GM23248 (cell line): ENCODE measurements around the gene POMC. TPM values are rescaled to one million over a fixed set of nuclear protein-coding genes. Genes with fewer than 3 reads are reported as not detected.

Experiments used
- DNase-seq: peaks from one replicate; pipeline ENCODE4 v3.0.0-alpha.2; 2015
- H2AFZ ChIP-seq: fragments of 200-600 bp; sonication (generic); 2 replicates; pipeline ENCODE4 v1.6.1; 2016; ENCODE audit warnings: antibody characterized with exemption
- H3F3A ChIP-seq: fragments of 200-600 bp; sonication (generic); 2 replicates; pipeline ENCODE4 v1.6.1; 2016; ENCODE audit warnings: mild to moderate bottlenecking, antibody characterized with exemption, mixed run types; ENCODE audit not compliant: insufficient read depth
- H3K27ac ChIP-seq: fragments of 200-600 bp; sonication (generic); 2 replicates; pipeline ENCODE4 v1.5.1; 2016; ENCODE audit warnings: mild to moderate bottlenecking
- H3K27me3 ChIP-seq: fragments of 200-600 bp; sonication (generic); replicated peaks from 2 replicates; pipeline ENCODE4 v1.6.1; 2016; ENCODE audit warnings: mild to moderate bottlenecking; ENCODE audit not compliant: insufficient read depth
- H3K36me3 ChIP-seq: fragments of 200-600 bp; sonication (generic); 2 replicates; pipeline ENCODE4 v1.6.1; 2016; ENCODE audit warnings: low read depth, mild to moderate bottlenecking
- H3K4me1 ChIP-seq: fragments of 200-600 bp; sonication (generic); 2 replicates; pipeline ENCODE4 v1.6.1; 2016; ENCODE audit warnings: mild to moderate bottlenecking; ENCODE audit not compliant: insufficient read depth
- H3K4me2 ChIP-seq: fragments of 200-600 bp; sonication (generic); one replicate; pipeline ENCODE4 v1.6.1; 2016; ENCODE audit warnings: mild to moderate bottlenecking; ENCODE audit not compliant: unreplicated experiment
- H3K4me3 ChIP-seq: fragments of 200-600 bp; sonication (generic); 2 replicates; pipeline ENCODE4 v1.5.1; 2016; ENCODE audit warnings: mild to moderate bottlenecking
- H3K79me2 ChIP-seq: fragments of 200-600 bp; sonication (generic); 2 replicates; pipeline ENCODE4 v1.6.1; 2016; ENCODE audit warnings: mild to moderate bottlenecking; ENCODE audit not compliant: insufficient read depth
- H3K9ac ChIP-seq: fragments of 200-600 bp; sonication (generic); 2 replicates; pipeline ENCODE4 v1.6.1; 2016; ENCODE audit warnings: mild to moderate bottlenecking
- H3K9me2 ChIP-seq: fragments of 200-600 bp; sonication (generic); 2 replicates; pipeline ENCODE4 v1.6.1; 2016; ENCODE audit warnings: mixed run types, mild to moderate bottlenecking, moderate library complexity; ENCODE audit not compliant: insufficient read depth
- H3K9me3 ChIP-seq: fragments of 200-600 bp; sonication (generic); one replicate; pipeline ENCODE4 v1.6.1; 2017; ENCODE audit warnings: low read depth
- H4K20me1 ChIP-seq: fragments of 200-600 bp; sonication (generic); 2 replicates; pipeline ENCODE4 v1.6.0; 2016; ENCODE audit not compliant: insufficient read depth
- EZH2 ChIP-seq: fragments of 200-600 bp; sonication (generic); IDR thresholded peaks from 2 replicates; pipeline ENCODE4 v1.6.1; 2018; ENCODE audit warnings: antibody characterized with exemption, mild to moderate bottlenecking; ENCODE audit not compliant: insufficient read depth, poor library complexity, severe bottlenecking
- EZH2phosphoT487 ChIP-seq: fragments of 200-600 bp; sonication (generic); IDR thresholded peaks from 2 replicates; pipeline ENCODE4 v1.6.1; 2018; ENCODE audit warnings: antibody characterized with exemption, moderate library complexity, mild to moderate bottlenecking, low read depth; ENCODE audit not compliant: insufficient read depth
- WGBS, 2 experiments: methylation state at CpG; one replicate each; pipeline ENCODE4 v1.1.6; 2015 to 2017; ENCODE audit warnings: low lambda C conversion rate in 2 of 2, low coverage in 1 of 2; ENCODE audit errors: missing lambda C conversion rate in 2 of 2; 5-methylcytosine and 5-hydroxymethylcytosine counted together
- in situ Hi-C: fragments of 300-500 bp; cut with MboI; formaldehyde crosslinking; loops from 2 replicates; pipeline ENCODE4 v1.15.0; 2020
- polyA plus RNA-seq: library from polyadenylated mRNA; unstranded; fragments of >200 nt; fragmentation: Nextera tagmentation; extraction: Ambion mirVana; gene quantifications from 2 replicates; pipeline ENCODE4 v1.2.1, GENCODE V29; 2016
- total RNA-seq: library from RNA; depleted of rRNA; stranded (reverse); fragments of >200 nt; shearing (Covaris generic); gene quantifications from 2 replicates; pipeline ENCODE4 v1.2.3, GENCODE V29; 2014

Gene POMC
- total and polyA plus RNA-seq, 2 experiments from 2014 or later = 2.5 to 3.6 TPM

- 86 to 93% methylated on average over 4 to 7 of the region's 7 CpGs for WGBS, 2 experiments
- no peak for TF ChIP-seq EZH2phosphoT487
- no peak for TF ChIP-seq EZH2
- H3F3A ChIP-seq = no peaks in the 10 kb centered on the region
- DNase-seq = no peak
- H3K4me3 ChIP-seq = no peak overlapping the region
- H3K27ac ChIP-seq = no peak overlapping the region
- in situ Hi-C loops = no loop called here
- H3K9me3 ChIP-seq = no peaks in the 10 kb centered on the region
- no peaks in the 10 kb centered on the region for H3K4me1 ChIP-seq
- no peaks in the 10 kb centered on the region; the same call in 1 of the 2 replicates for H3K27me3 ChIP-seq
- no peak overlapping the region for H3K9ac ChIP-seq
- H2AFZ ChIP-seq = no peak overlapping the region
- H4K20me1 ChIP-seq = no peaks in the 10 kb centered on the region
- H3K79me2 ChIP-seq = no peaks in the 10 kb centered on the region
- no peak overlapping the region for H3K4me2 ChIP-seq
- no peaks in the 10 kb centered on the region for H3K36me3 ChIP-seq
- H3K9me2 ChIP-seq = no peaks in the 10 kb centered on the region
Observed at GRCh38 chr2:25201794-25202193, 33.4 kb upstream of the POMC start.

- H4K20me1 ChIP-seq = no peaks in the 10 kb centered on the region
- H3K9me2 ChIP-seq = no peaks in the 10 kb centered on the region
- H3K4me3 ChIP-seq = no peak overlapping the region
- no peak overlapping the region for H3K27ac ChIP-seq
- no peak overlapping the region for H3K4me2 ChIP-seq
- H3K9ac ChIP-seq = no peak overlapping the region
- DNase-seq = peak; percentile 35
- 82 to 86% methylated on average over 6 of the region's 6 CpGs for WGBS, 2 experiments
- no peaks in the 10 kb centered on the region for H3F3A ChIP-seq
- H3K4me1 ChIP-seq = no peaks in the 10 kb centered on the region
- H3K9me3 ChIP-seq = no peaks in the 10 kb centered on the region
- no peaks in the 10 kb centered on the region for H3K36me3 ChIP-seq
- no peaks in the 10 kb centered on the region; the same call in 1 of the 2 replicates for H3K27me3 ChIP-seq
- in situ Hi-C loops = no loop called here
- H2AFZ ChIP-seq = no peak overlapping the region
- TF ChIP-seq EZH2 (no peak), EZH2phosphoT487 (no peak)
- no peaks in the 10 kb centered on the region for H3K79me2 ChIP-seq
Observed at GRCh38 chr2:25201265-25201664, 32.9 kb upstream of the POMC start.

DNA sequence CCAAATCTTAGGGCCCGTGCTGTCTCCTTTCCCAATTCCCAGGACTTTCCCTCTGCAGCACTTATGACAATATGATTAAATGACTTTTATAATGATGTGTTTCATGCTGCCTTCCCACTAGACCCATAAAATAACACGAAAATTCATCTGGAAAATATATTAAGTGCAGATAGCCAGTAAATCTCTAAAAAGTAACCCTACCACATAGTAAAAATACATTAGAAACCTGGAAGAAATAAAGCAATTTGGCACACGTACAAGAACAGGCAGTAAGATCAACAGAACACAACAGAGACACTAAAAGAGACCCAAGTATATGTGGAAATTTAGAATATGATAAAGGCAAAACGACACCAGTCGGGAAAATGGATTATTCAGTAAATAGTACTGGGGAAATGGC lies 30.2 kb upstream of the POMC start:
- H3K9ac ChIP-seq = no peak overlapping the region
- H3K4me3 ChIP-seq = no peak overlapping the region
- no peaks in the 10 kb centered on the region for H3K79me2 ChIP-seq
- H3K9me3 ChIP-seq = no peaks in the 10 kb centered on the region
- H3K27ac ChIP-seq = no peak overlapping the region
- no peak overlapping the region for H3K4me2 ChIP-seq
- no peak for TF ChIP-seq EZH2
- no peak for TF ChIP-seq EZH2phosphoT487
- in situ Hi-C loops = loop anchor here (25.0 kb wide), 1 partner anchor 786 kb away; no protein-coding TSS in a partner anchor
- no peak overlapping the region for H2AFZ ChIP-seq
- H3F3A ChIP-seq = no peaks in the 10 kb centered on the region
- H3K27me3 ChIP-seq = no peaks in the 10 kb centered on the region; the same call in 1 of the 2 replicates
- H3K9me2 ChIP-seq = no peaks in the 10 kb centered on the region
- no peak for DNase-seq
- H3K36me3 ChIP-seq = no peaks in the 10 kb centered on the region
- H4K20me1 ChIP-seq = no peaks in the 10 kb centered on the region
- WGBS, 2 experiments = 54 to 55% methylated on average over 5 of the region's 5 CpGs
- H3K4me1 ChIP-seq = no peaks in the 10 kb centered on the region

DNA sequence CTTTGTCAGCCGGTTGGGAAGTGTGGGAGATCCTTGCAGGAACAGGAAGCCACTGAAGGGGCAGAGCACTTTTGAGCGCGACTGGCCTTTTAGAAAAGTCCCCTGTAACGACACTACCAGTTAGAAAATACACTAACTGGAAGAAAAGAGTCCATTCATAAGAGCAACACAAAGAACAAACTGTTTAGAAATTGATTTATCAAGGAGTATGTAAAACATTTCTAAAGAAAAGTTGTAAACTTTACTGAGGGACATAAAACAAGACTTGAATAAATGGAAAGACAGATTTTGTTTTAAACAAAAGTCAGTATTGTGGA lies 29.8 kb upstream of the POMC start:
- Histone ChIP-seq H3F3A (no peaks in the 10 kb centered on the region), H2AFZ (no peak overlapping the region), H3K9ac (no peak overlapping the region), H3K27ac (no peak overlapping the region), H3K4me2 (no peak overlapping the region), H3K9me3 (no peaks in the 10 kb centered on the region), H3K27me3 (no peaks in the 10 kb centered on the region; the same call in 1 of the 2 replicates), H3K4me1 (no peaks in the 10 kb centered on the region), H3K36me3 (no peaks in the 10 kb centered on the region), H4K20me1 (no peaks in the 10 kb centered on the region), H3K4me3 (no peak overlapping the region), H3K9me2 (no peaks in the 10 kb centered on the region), H3K79me2 (no peaks in the 10 kb centered on the region)
- in situ Hi-C loops = loop anchor here (25.0 kb wide), 1 partner anchor 786 kb away; no protein-coding TSS in a partner anchor
- TF ChIP-seq EZH2phosphoT487 (no peak), EZH2 (no peak)
- DNase-seq = no peak
- WGBS, 2 experiments = 59% methylated on average over 4 of the region's 4 CpGs
